GM19328 (cell line): ENCODE data around the gene GRIPAP1.

Experiments
- ATAC-seq: cut with Tn5 transposase; IDR thresholded peaks from one replicate; pipeline ENCODE4 v1.9.1; 2021; ENCODE audit warnings: mild to moderate bottlenecking, moderate library complexity; ENCODE audit not compliant: unreplicated experiment

The GRIPAP1 gene

DNA sequence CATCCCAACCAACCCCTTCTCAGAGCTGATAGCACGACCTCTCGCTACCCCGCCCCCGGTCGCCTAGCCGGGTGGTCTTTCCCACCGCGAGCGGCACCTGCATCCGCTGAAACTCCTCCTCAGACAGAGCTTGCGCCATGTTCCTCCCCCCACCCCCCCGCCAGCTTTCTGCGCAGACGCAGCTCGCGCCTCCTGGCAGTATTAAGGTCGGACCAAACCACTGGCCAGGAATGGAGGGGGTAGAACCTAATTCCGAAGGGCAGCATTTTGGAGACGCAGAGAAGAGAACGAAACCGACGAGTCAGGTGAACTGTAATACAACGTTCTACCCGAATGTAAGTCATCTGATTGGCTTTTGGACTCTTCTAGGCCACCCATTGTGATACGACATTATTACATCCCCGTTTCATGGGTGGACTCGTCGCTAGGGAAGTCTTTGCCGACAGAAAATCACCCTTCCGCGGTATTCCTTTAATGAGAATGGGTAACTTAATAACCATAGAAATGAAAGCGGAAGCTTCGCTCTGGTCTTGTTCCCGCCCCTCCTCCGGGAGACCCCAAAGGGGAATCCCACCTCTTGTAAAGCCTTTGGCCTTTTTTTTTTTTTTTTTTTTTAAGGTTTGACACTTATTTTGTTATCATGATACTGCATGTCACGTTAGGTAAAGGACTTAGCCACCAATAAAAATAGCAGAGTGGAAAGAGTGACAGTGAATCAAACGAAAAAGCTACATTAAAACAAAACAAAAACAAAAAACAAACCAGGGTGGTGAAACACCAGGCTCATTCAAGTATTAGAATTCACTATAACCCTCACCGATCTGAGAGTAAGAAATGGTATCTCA lies at the start of gene GRIPAP1:
TSS of gene GRIPAP1 (minus strand) at position 174 of the 845 bp plus-strand sequence. CDS start at position 139, 35 bp downstream.
- peak; percentile 62 for ATAC-seq

GRCh38 chrX:49043987-49044281 lies 41.9 kb upstream of the GRIPAP1 start:
- ATAC-seq, result no peak

- peak; percentile 88 for ATAC-seq
Measured at GRCh38 chrX:49043220-49043986, 41.3 kb upstream of the GRIPAP1 start, which contains the start of gene TFE3. Gene TFE3, minus strand, starts transcription at chrX:49043357. Its CDS starts 131 bp downstream, at chrX:49043226.

- ATAC-seq, result peak; percentile 4
Measured at GRCh38 chrX:49042581-49043219, 40.6 kb upstream of the GRIPAP1 start.

DNA sequence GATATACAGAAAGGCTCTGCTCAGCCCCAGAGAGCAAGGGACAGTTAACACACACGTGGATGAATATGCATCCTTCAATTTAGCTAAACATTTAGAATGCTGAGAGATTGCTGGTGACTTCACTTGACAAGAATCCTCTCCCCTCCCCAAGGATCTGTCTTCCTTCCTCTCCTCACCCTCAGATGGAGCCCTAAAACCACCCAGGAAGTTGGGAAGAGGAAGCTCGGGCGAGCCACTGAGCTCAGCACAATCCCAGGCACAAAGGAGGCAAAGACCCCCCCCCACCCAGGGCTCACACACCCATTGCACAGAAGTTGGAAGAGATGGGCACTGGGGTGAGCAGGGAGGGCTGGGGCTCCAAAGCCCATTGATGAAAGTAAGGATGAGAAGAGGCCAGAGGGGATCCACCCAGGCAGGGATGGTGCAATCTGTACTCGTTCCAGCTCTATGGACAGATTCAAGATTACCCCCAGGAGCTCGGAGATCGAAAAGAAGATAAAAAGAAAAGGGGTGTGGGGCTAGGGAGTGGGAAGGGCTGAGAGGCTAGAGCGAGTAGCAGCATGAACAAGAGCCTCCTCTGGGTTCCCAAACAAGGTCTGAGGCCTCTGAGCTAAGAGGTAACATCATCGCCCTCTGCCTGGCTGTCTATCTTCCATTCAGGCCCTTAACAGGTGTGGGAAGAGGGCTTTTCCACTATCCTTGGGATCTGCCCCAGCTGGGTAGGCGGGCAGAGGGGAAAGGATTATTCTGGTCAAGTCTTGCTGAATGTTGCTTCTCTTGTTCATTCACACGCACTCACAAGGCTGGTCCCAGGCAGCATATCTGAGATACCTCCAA lies 39.9 kb upstream of the GRIPAP1 start:
- no peak for ATAC-seq

DNA sequence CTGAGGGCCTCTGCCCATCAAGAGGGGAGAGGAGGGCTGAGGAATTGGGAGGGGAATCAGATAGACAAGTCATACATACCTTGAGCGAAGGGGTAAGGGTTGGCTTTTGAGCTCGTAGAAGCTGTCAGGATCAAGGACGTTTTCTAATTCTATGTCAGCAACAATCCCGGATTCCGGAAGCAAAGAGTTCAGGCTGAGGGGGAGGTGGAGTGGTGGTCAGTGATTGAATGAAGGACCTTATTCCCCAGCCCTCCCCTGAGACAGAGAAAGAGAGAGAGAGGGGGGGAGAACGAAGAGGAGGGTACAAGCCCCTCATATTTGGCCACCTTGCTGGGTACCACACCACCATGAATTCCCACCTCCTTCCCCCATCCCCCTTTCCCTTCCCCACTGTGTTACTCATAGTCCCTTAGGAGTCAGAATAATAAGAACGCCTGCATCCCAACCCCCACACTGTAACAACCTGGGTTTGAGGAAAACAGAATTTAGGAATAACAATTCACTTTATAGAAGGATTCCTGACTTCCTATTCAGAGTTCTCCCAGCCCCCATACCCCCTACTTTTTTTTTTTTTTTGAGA lies 38.4 kb upstream of the GRIPAP1 start:
- ATAC-seq, result no peak

DNA sequence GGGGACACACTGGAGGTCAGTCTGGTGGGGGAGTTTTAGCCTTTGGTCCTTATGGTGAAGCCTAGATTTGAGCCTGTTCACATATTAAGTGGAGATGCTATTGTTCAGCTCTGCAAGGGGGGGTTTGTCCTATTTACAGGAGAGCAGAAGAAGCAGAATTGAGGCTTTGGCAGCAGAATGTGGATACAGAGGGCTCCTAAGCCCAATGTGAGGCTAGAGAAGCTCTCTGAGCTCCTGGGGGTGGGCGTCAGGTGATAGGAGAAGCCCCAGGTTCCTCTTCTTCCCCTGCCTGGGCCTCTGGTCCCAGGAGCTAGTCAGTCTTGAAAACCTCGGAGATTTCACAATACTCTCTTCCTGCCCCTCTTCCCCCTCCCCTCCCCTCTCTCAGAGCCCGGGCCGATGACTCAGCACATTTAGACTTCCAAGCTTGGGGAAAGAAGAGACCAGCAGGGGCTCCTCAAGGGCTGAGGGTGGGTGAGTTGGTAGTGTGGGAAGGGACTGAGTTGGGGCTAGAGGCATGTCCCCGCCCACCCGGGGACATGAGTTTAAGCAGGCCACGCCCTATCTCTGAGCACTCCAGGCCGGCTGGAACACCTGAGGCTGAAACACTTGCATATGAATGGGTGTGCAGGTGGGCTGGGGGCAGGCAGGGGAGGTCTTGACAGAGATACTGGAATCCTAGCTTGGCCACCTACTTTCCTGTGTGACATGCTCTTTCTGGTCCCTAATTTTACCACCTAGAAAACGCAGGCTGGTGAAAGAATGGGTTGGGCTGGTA lies 37.7 kb upstream of the GRIPAP1 start:
- ATAC-seq, result no peak

DNA sequence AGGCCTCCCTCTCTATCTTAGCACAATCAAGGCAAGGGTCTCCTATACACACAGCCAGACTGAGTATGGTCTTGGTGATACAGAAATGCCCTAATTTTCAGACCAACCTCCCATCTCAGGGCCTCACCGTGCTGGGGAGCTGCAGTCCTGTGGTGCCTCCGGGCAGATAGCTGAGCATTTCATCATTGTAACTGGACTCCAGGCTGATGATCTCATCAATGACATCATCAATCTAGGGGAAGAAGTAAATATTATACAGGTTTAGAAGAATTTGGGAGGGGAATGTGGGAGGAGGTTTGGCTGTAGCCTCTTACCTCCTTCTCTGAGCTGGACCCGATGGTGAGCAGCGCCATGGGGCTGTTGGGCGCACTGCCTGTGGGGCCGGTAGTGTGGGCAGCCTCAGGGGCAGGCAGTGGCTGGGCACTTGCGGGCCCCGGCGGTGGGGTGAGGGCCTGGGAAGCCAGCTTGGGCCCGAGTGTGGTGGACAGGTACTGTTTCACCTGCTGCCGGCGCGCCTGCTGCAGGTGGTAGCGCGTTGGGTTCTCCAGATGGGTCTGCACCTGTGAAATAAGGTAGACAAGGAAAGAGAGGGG lies 35.9 kb upstream of the GRIPAP1 start:
- ATAC-seq, result no peak

DNA sequence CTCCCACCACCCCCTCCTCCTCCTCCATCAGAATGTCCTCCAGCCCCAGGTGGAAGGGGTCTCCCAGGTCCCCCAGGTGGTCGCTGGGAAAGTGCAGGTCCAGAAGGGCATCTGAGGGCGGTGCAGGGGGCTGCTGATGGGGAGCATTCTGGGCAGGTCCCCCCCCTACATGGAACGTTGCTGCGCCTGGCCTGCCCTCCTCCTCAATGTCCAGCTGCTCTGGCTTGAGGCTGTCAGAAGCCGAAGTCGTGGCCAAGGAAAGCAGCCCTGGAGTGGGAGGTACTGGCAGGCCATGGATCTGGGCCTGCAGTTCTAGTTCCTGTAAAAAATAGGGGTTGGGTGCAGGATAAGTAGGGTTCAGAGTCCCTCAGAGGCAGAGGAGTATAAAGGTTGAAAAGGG lies 28.2 kb upstream of the GRIPAP1 start:
- no peak for ATAC-seq

GRCh38 chrX:49029876-49030275 lies 27.8 kb upstream of the GRIPAP1 start:
- no peak for ATAC-seq

DNA sequence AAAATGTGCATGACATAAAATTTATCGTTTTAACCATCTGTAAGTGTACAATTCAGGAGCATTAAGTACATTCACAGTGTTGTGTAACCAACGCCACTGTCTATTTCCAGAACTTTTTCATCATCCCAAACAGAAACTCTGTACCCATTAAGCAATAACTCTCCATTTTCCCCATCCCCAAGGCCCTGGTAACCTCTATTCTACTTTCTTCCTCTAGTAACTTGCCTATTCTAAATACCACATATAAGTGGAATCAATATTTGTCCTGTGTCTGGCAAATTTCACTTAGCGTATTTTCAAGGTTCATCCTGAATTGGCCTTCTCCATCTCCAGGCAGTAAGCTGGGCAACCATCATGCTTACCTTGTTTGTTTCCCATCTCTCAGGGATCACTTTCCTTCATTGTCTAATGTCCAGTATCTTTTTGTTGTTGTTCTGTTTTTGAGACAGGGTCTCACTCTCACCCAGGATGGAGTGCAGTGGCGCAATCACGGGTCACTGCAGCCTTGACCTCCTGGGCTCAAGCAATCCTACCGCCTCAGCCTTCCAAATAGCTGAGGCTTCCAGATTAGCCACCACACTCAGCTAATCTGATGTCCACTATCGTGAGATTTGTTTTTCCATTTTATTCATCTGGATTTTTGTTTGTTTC lies 17.7 kb upstream of the GRIPAP1 start:
- ATAC-seq, result no peak

DNA sequence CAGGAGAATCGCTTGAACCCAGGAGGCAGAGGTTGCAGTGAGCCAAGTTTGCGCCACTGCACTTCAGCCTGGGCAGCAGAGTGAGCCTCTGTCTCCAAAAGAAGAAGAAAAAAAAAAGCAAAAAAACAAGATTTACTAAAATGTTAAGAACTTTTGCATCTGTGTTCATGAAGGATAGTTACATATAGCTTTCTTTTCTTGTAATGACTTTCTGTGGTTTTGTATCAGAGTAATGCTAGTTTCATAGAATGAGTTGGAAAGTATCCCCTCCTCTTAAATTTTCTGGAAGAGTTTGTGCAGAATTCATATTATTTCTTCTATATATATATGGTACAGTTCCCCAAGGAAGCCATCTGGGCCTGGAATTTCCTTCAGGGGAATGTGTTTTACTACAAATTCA lies 17.0 kb upstream of the GRIPAP1 start:
- ATAC-seq, result no peak

- no peak for ATAC-seq
Measured at GRCh38 chrX:49003696-49004095, 1.6 kb upstream of the GRIPAP1 start.

DNA sequence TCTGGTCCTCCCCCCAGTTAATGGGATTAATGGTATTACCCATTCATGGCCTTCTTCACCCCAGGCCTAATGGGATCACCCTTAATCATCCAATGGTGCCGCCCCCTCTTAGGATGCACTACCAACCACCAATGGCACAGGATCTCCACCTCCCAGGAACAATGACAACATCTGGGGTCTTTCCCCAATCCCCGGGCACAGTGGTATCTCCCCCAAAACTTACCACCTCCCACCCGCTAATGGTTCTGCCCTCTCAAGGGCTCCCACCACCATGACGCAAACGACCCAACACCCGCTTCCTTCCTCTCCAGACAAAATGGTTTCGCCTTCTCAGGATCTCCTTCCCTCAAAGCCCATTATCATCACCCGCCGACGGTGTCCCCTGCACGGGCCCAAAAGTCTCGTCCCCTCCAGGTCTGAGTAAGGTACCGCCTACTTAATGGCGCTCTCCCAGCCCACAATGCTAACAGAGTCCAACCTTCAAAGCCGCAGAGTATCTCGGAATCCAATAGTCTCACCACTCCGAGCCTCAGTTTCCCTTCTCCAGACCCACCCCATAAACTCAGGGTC lies 458 bp downstream of the GRIPAP1 start:
- peak; percentile 9 for ATAC-seq

GRCh38 chrX:49000636-49001035 lies 1.4 kb downstream of the GRIPAP1 start:
- ATAC-seq, result no peak

DNA sequence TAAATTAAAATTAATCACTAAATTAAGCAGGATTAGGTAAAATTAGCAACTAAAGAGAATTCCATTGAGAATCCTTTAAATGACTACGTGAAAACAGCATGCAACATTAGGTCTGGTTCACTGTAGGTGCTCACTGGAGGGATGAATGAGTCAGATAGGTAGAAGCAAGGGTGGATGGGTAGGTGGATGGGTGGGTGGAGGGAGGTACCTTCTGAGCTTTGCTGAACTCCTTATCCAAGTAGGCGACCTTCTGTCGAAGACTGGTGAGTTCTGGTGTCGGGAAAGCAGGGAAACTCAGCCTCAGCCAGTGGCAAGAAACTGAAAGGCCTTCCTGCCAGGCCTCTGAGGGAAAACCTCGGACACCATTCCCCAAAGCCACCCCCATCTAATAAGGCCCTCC lies 3.0 kb downstream of the GRIPAP1 start:
- ATAC-seq, result no peak

DNA sequence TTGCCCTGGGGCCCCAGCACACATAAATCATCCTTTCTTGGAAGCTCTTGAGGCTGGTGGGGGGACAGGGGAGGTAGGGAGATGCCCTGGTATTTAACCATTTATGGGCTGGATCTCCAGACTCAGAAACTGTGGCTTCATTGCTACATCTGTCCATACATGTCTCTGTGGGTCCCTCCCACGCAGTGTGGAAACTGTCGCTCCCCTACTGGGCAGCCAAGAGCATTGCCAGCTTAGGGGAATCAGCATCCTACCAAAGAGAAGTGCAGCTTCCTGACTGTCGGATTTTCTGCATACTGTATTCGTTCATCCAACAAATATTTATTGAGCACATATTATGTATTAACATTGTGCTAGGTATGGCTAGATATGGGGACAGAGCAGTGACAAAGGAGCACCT lies 3.7 kb downstream of the GRIPAP1 start:
- ATAC-seq, result no peak

- ATAC-seq, result no peak
Measured at GRCh38 chrX:48997865-48998264, 4.2 kb downstream of the GRIPAP1 start.
